BLaER1 (cell line): Measurements from ENCODE around the gene ARHGEF25.
A peak's percentile ranks its signal among the peaks of the same experiment; 100 is the strongest.
"Not testable (repeated sequence)": the region's sequence is repeated elsewhere in the genome, so short reads cannot be mapped to it uniquely, and the experiment has no call there.

Experiments used
- H3K27ac ChIP-seq: shearing (Covaris generic); formaldehyde crosslinking; 2 replicates; pipeline ENCODE4 v1.8.1; 2022
- H3K27me3 ChIP-seq: shearing (Covaris generic); formaldehyde crosslinking; 2 replicates; pipeline ENCODE4 v1.8.1; 2022
- H3K36me3 ChIP-seq: shearing (Covaris generic); formaldehyde crosslinking; 2 replicates; pipeline ENCODE4 v1.8.1; 2022
- H3K4me1 ChIP-seq: shearing (Covaris generic); formaldehyde crosslinking; 2 replicates; pipeline ENCODE4 v1.8.1; 2022
- H3K4me2 ChIP-seq: shearing (Covaris generic); formaldehyde crosslinking; 2 replicates; pipeline ENCODE4 v1.8.1; 2022
- H3K4me3 ChIP-seq: shearing (Covaris generic); formaldehyde crosslinking; 2 replicates; pipeline ENCODE4 v1.8.1; 2022
- H3K9ac ChIP-seq: shearing (Covaris generic); formaldehyde crosslinking; 2 replicates; pipeline ENCODE4 v1.8.1; 2022
- H3K9me3 ChIP-seq: shearing (Covaris generic); formaldehyde crosslinking; 2 replicates; pipeline ENCODE4 v1.8.1; 2022
- H4K20me1 ChIP-seq: shearing (Covaris generic); formaldehyde crosslinking; 2 replicates; pipeline ENCODE4 v1.8.1; 2022
- Cebpa-rat ChIP-seq: shearing (Covaris generic); IDR thresholded peaks from 2 replicates; pipeline ENCODE4 v1.8.1; 2022

Gene ARHGEF25

DNA sequence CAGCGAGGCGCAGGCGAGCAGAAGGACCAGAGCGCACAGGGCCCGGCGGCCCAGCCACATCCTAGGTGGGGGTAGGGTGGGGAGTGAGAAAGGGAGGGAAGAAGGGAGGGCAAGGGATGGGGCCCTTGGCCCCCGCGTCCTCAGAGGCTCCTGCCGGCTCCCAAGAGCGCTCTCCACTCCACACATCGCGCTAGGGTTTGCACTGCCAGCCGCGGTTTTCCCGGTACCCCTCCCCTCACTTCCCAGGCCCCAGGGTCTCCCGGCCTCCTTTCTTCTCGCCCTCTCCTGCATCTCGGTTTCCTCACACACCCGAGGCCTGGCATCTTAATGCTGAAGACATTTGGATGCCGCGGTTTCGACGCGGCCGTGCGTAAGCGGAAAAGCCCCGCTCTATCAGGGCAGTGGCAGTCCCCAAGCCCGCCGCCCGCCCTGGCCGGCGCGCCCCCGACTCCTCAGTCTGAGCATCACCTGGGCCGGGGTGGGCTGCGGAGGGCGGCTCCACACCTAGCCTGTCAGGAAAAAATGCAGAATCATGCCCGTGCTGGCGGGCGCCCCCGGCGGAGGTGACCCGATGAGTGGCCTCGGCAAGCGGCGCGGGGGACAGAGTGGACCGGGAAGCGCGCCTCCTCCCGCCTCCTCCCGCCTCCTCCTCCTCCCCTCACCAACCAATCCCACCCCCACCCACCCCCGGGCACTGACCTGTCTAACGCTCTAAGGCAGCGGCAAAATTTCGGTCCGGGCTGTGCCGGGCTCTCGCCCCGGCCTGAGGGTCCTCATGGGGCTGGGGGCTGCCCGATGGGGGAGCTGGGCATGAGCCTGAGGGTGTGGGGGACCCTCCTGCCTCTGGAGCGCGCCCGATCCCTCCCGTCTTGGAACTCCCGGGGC, 21.1 kb downstream of the ARHGEF25 start:
- H3K27me3 ChIP-seq = peaks cover 68% of the 10 kb centered on the region
- H3K27ac ChIP-seq = no peak overlapping the region
- peaks cover 18% of the 10 kb centered on the region for H3K9me3 ChIP-seq
- peak overlapping the region; percentile 73 for H3K9ac ChIP-seq
- H3K36me3 ChIP-seq = no peaks in the 10 kb centered on the region
- peaks cover 8% of the 10 kb centered on the region; the same call in 1 of the 2 replicates for H3K4me1 ChIP-seq
- peak overlapping the region; percentile 71 for H3K4me3 ChIP-seq
- peaks cover 30% of the 10 kb centered on the region for H4K20me1 ChIP-seq
- no peak for TF ChIP-seq Cebpa-rat
- peak overlapping the region; percentile 99 for H3K4me2 ChIP-seq

DNA sequence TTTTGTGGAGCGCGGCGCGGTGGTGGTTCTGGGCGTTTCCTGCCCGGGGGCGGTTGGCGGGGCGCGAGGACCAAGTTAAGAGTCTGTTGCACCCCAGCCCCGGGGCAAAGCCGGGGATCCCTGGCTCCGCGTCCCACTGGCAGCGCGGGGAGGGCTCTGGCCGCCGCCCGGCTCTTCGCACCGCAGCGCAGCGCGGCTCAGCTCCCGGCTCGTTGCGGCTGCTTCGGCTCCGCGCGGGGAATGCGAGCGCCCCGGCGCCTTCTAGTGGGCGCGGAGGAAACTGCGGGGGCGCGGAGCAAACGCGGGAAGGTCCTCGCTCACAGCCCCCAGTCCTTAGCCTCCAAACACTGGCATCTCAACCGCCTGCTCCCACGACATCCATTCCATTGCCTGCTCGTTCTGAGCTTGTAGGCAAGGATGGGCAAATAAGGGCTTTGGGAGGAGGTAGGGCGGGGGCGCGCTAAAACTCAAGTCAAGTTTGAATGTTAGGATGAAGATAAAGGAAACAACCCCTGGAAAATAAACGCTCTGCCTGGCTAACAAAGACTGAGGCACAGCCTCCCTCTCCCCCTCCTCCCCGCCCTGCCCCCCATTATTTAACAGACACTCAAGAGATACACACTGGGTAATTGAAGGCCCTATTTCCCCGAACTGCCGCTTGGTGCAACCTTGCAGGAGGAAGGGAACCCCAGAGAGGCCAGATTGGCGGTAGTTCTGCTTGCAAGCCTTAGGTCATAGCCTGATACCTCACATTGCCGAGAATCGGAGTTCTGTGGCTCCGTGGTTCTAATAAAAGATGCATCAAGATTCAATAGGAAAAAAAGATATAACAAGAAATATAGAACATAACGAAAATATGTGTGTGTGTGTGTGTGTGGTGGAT, 22.0 kb downstream of the ARHGEF25 start, which contains the start of gene B4GALNT1:
B4GALNT1 (minus strand) TSS at position 244 of the 883 bp plus-strand sequence. CDS start 1,069 bp downstream, outside the sequence.
- Histone ChIP-seq H3K36me3 (no peaks in the 10 kb centered on the region), H3K4me1 (peaks cover 8% of the 10 kb centered on the region; the same call in 1 of the 2 replicates), H3K27ac (no peak within 1 kb of the TSS), H4K20me1 (peaks cover 30% of the 10 kb centered on the region), H3K9me3 (peaks cover 9% of the 10 kb centered on the region; the same call in 1 of the 2 replicates), H3K27me3 (peaks cover 60% of the 10 kb centered on the region), H3K4me3 (peak within 1 kb of the TSS; percentile 71), H3K9ac (peak within 1 kb of the TSS; percentile 73), H3K4me2 (peak within 1 kb of the TSS; percentile 99)
- no peak for TF ChIP-seq Cebpa-rat

GRCh38 chr12:57636731-57637130, 25.5 kb downstream of the ARHGEF25 start:
- not testable (repeated sequence) for H3K9ac ChIP-seq, H3K4me2 ChIP-seq, H4K20me1 ChIP-seq, H3K27ac ChIP-seq, H3K36me3 ChIP-seq, H3K9me3 ChIP-seq, H3K4me3 ChIP-seq, H3K4me1 ChIP-seq
- H3K27me3 ChIP-seq = peaks cover 24% of the 10 kb centered on the region

GRCh38 chr12:57637364-57637763, 26.1 kb downstream of the ARHGEF25 start:
- H3K9ac ChIP-seq = no peak overlapping the region
- no peak overlapping the region for H3K27ac ChIP-seq
- TF ChIP-seq Cebpa-rat = no peak
- no peaks in the 10 kb centered on the region for H3K36me3 ChIP-seq
- 0 out of 2 replicates have a peak, but pooled peaks cover under 1% of the 10 kb centered on the region for H4K20me1 ChIP-seq
- peaks cover 18% of the 10 kb centered on the region for H3K27me3 ChIP-seq
- peaks cover 1% of the 10 kb centered on the region; the same call in 1 of the 2 replicates for H3K4me1 ChIP-seq
- no peak overlapping the region for H3K4me2 ChIP-seq
- no peak overlapping the region for H3K4me3 ChIP-seq
- peaks cover 3% of the 10 kb centered on the region; the same call in 1 of the 2 replicates for H3K9me3 ChIP-seq

- peaks cover 9% of the 10 kb centered on the region; the same call in 1 of the 2 replicates for H3K9me3 ChIP-seq
- H3K9ac ChIP-seq = no peak overlapping the region
- no peaks in the 10 kb centered on the region for H3K4me1 ChIP-seq
- H3K36me3 ChIP-seq = no peaks in the 10 kb centered on the region
- no peak overlapping the region for H3K4me3 ChIP-seq
- peaks cover 11% of the 10 kb centered on the region for H3K27me3 ChIP-seq
- H3K27ac ChIP-seq = no peak overlapping the region
- H3K4me2 ChIP-seq = no peak overlapping the region
- no peak for TF ChIP-seq Cebpa-rat
- H4K20me1 ChIP-seq = no peaks in the 10 kb centered on the region
Observed at GRCh38 chr12:57638096-57638495, 26.9 kb downstream of the ARHGEF25 start.

GRCh38 chr12:57640175-57641042, 29.2 kb downstream of the ARHGEF25 start:
- H3K27ac ChIP-seq = no peak overlapping the region
- no peak overlapping the region for H3K4me2 ChIP-seq
- H4K20me1 ChIP-seq = no peaks in the 10 kb centered on the region
- no peak for TF ChIP-seq Cebpa-rat
- H3K9ac ChIP-seq = no peak overlapping the region
- H3K27me3 ChIP-seq = no peaks in the 10 kb centered on the region
- peaks cover 29% of the 10 kb centered on the region for H3K9me3 ChIP-seq
- no peaks in the 10 kb centered on the region for H3K36me3 ChIP-seq
- H3K4me1 ChIP-seq = no peaks in the 10 kb centered on the region
- no peak overlapping the region for H3K4me3 ChIP-seq

DNA sequence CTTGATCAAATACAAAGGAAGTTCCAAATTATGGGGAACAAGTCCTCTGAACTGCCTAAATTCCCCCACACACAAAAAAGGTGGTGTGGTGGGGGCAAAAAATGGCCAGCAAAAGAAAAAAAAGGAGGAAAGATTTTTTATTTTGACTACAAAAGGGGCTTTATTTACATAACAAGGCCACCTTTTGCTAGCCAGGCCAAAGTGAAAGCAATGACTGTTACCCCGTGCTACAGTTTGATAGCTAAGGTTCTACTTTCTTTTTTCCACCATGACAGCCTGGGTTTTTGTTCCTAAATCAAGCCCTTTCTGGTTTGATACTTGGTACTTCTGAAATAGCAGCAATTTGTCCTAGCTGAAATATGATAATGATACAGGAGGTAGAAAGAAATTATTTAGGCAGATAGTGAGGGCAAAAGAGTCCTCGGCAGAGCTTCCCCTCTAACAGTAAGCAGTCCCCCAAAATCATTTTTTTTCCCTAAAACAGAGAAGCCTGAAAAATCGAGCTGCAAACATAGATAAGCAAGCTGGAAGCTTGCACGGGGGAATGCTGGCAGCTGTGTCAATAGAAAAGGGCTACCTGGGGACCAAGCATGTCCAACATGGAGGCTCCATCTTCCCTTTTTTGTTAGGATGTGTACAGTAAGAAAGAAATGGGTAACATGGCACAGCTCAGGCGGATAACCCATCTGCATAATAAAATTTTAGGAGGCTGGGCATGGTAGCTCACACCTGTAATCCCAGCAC, 30.6 kb downstream of the ARHGEF25 start:
- Histone ChIP-seq H3K27me3 (no peaks in the 10 kb centered on the region), H4K20me1 (no peaks in the 10 kb centered on the region), H3K27ac (no peak overlapping the region), H3K4me1 (no peaks in the 10 kb centered on the region), H3K9ac (no peak overlapping the region), H3K9me3 (peaks cover 40% of the 10 kb centered on the region), H3K4me3 (no peak overlapping the region), H3K4me2 (no peak overlapping the region), H3K36me3 (no peaks in the 10 kb centered on the region)
- no peak for TF ChIP-seq Cebpa-rat

DNA sequence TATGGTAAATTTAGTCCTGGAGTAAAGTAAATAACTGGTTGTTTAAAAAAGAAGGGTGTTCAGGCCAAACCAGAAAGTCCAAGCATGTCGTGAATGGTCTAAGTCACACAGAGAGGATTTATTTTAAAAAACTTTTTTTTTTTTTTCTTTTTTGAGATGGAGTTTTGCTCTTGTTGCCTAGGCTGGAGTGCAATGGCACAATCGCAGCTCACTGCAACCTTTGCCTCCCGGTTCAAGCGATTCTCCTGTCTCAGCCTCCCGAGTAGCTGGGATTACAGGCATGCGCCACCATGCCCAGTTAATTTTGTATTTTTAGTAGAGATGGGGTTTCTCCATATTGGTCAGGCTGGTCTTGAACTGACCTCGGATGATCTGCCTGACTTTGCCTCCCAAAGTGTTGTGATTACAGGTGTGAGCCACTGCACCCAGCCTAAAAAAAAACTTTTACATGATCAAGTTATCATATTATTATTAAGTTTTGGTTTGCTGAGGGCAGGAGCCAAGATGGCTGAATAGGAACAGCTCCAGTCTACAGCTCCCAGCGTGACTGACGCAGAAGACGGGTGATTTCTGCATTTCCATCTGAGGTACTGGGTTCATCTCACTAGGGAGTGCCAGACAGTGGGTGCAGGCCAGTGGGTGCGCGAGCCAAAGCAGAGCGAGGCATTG, 34.9 kb downstream of the ARHGEF25 start:
- H3K27me3 ChIP-seq, H3K36me3 ChIP-seq, H3K9ac ChIP-seq, H3K27ac ChIP-seq, H3K4me3 ChIP-seq, H4K20me1 ChIP-seq, H3K4me2 ChIP-seq, H3K4me1 ChIP-seq: not testable (repeated sequence)
- peaks cover 40% of the 10 kb centered on the region for H3K9me3 ChIP-seq

DNA sequence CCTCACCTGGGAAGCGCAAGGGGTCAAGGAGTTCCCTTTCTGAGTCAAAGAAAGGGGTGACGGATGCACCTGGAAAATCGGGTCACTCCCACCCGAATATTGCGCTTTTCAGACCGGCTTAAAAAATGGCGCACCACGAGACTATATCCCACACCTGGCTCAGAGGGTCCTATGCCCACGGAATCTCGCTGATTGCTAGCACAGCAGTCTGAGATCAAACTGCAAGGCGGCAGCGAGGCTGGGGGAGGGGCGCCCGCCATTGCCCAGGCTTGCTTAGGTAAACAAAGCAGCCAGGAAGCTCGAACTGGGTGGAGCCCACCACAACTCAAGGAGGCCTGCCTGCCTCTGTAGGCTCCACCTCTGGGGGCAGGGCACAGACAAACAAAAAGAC, 35.4 kb downstream of the ARHGEF25 start:
- peaks cover 40% of the 10 kb centered on the region for H3K9me3 ChIP-seq
- not testable (repeated sequence) for H3K4me1 ChIP-seq, H3K9ac ChIP-seq, H3K4me3 ChIP-seq, H3K27me3 ChIP-seq, H3K4me2 ChIP-seq, H4K20me1 ChIP-seq, H3K27ac ChIP-seq, H3K36me3 ChIP-seq
